PFSK-1 (cell line): ENCODE measurements around the gene C2orf69.

ENCODE experiments used
- FOXP2 ChIP-seq: optimal IDR thresholded peaks from 2 replicates; pipeline ENCODE3; 2011; ENCODE audit warnings: borderline replicate concordance, control low read depth, inconsistent platforms; ENCODE audit not compliant: insufficient read depth; ENCODE audit errors: extremely low read length, extremely low read depth
- POLR2AphosphoS5 ChIP-seq: IDR thresholded peaks from 2 replicates; pipeline ENCODE4 v1.6.1; 2012; ENCODE audit warnings: low read depth, mild to moderate bottlenecking, control low read depth, low read length, moderate library complexity
- SIN3A ChIP-seq: IDR thresholded peaks from 2 replicates; pipeline ENCODE4 v1.6.1; 2012; ENCODE audit warnings: mild to moderate bottlenecking, low read length, moderate library complexity, borderline replicate concordance; ENCODE audit not compliant: insufficient read depth
- TAF1 ChIP-seq: IDR thresholded peaks from 2 replicates; pipeline ENCODE4 v1.6.1; 2012; ENCODE audit warnings: low read length, control low read depth, borderline replicate concordance; ENCODE audit not compliant: insufficient read depth
- TF ChIP-seq, protein P1 (sequence below), 2 experiments: IDR thresholded peaks; 2 replicates each; pipeline versions ENCODE4 v1.6.1 to v1.8.0; 2011 to 2012; ENCODE audit warnings: low read depth in 2 of 2, low read length in 2 of 2, control low read depth in 1 of 2, inconsistent platforms in 1 of 2, mild to moderate bottlenecking in 1 of 2, moderate library complexity in 1 of 2; ENCODE audit not compliant: insufficient read depth in 1 of 2

DNA sequence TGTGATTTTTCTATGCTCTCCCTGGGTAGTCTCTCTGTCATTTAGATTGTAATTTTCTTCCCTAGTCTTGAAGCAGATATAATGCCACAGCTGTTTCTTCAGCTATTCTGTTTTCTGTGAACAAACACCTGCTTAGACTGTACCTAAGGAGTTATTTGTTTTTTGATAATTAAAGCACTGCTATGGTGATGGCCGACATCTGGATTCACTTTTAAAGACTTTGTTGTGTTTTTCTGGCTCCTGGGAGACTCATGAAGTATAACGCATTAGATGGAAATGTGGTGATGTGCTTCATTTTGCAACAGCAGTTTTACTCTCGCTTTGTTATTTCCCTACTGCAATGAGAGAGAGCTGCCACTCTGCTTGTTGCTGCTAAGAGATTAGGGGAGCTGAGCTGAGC, 15.7 kb upstream of the C2orf69 start:
- TF ChIP-seq TAF1 (no peak), POLR2AphosphoS5 (no peak), SIN3A (no peak), FOXP2 (no peak)
- TF ChIP-seq, protein P1, sequence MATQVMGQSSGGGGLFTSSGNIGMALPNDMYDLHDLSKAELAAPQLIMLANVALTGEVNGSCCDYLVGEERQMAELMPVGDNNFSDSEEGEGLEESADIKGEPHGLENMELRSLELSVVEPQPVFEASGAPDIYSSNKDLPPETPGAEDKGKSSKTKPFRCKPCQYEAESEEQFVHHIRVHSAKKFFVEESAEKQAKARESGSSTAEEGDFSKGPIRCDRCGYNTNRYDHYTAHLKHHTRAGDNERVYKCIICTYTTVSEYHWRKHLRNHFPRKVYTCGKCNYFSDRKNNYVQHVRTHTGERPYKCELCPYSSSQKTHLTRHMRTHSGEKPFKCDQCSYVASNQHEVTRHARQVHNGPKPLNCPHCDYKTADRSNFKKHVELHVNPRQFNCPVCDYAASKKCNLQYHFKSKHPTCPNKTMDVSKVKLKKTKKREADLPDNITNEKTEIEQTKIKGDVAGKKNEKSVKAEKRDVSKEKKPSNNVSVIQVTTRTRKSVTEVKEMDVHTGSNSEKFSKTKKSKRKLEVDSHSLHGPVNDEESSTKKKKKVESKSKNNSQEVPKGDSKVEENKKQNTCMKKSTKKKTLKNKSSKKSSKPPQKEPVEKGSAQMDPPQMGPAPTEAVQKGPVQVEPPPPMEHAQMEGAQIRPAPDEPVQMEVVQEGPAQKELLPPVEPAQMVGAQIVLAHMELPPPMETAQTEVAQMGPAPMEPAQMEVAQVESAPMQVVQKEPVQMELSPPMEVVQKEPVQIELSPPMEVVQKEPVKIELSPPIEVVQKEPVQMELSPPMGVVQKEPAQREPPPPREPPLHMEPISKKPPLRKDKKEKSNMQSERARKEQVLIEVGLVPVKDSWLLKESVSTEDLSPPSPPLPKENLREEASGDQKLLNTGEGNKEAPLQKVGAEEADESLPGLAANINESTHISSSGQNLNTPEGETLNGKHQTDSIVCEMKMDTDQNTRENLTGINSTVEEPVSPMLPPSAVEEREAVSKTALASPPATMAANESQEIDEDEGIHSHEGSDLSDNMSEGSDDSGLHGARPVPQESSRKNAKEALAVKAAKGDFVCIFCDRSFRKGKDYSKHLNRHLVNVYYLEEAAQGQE (IDR thresholded peaks at IDR 0.05; ENCODE audit: insufficient read depth in 1 of 2, low read depth in 2 of 2, low read length in 2 of 2): no peak
